CD14-positive monocyte (primary cell): ENCODE data around the gene FERMT2. TPM values are rescaled to one million over a fixed set of nuclear protein-coding genes. Genes with fewer than 3 reads are reported as not detected.

Experiments used
- DNase-seq, 3 donors: peaks; one replicate each; pipeline ENCODE4 v3.0.0-alpha.2; 2011 to 2022
- H2AFZ ChIP-seq: 2 replicates; pipeline ENCODE4 v1.6.0; 2012; ENCODE audit warnings: mild to moderate bottlenecking, low read depth, low read length, inconsistent platforms; ENCODE audit not compliant: insufficient read depth, poor library complexity, severe bottlenecking
- H3K27ac ChIP-seq, 2 donors: 1 replicate in 1 of 2; 2 replicates in 1 of 2; pipeline ENCODE4 v1.5.1; 2012 to 2013; ENCODE audit warnings: low read length in 2 of 2, control low read depth in 1 of 2, inconsistent platforms in 1 of 2, low read depth in 1 of 2, mild to moderate bottlenecking in 1 of 2
- H3K27me3 ChIP-seq, 2 donors: one replicate each; pipeline versions ENCODE4 v1.6.0 to v1.6.1; 2011 to 2013; ENCODE audit warnings: low read length in 2 of 2; ENCODE audit not compliant: control insufficient read depth in 2 of 2, insufficient read depth in 2 of 2
- H3K36me3 ChIP-seq, 2 donors: replicated peaks in 1 of 2; 1 replicate in 1 of 2; 2 replicates in 1 of 2; pipeline versions ENCODE4 v1.5.1 to v1.6.1; 2012 to 2013; ENCODE audit warnings: low read length in 2 of 2, control low read depth in 1 of 2, inconsistent platforms in 1 of 2, mild to moderate bottlenecking in 1 of 2; ENCODE audit not compliant: insufficient read depth in 2 of 2, control insufficient read depth in 1 of 2
- H3K4me1 ChIP-seq, 2 donors: 1 replicate in 1 of 2; 2 replicates in 1 of 2; pipeline versions ENCODE4 v1.5.1 to v1.6.1; 2012 to 2013; ENCODE audit warnings: low read length in 2 of 2, control low read depth in 1 of 2, inconsistent platforms in 1 of 2, mild to moderate bottlenecking in 1 of 2, moderate library complexity in 1 of 2; ENCODE audit not compliant: insufficient read depth in 2 of 2, control insufficient read depth in 1 of 2
- H3K4me2 ChIP-seq: replicated peaks from 2 replicates; pipeline ENCODE3; 2012; ENCODE audit warnings: low read length, moderate library complexity, mild to moderate bottlenecking; ENCODE audit not compliant: poor library complexity, severe bottlenecking; ENCODE audit errors: extremely low read depth
- H3K4me3 ChIP-seq, 3 experiments: fragments of 200-600 bp in 1 of 3; sonication (generic) in 1 of 3; replicated peaks in 1 of 3; 1 replicate in 2 of 3; 2 replicates in 1 of 3; pipeline ENCODE4 v1.5.1; 2011 to 2013; ENCODE audit warnings: low read length in 3 of 3, mild to moderate bottlenecking in 3 of 3, control low read depth in 2 of 3, low read depth in 2 of 3, inconsistent platforms in 1 of 3, moderate library complexity in 1 of 3
- H3K79me2 ChIP-seq: 2 replicates; pipeline ENCODE4 v1.6.0; 2012; ENCODE audit warnings: mild to moderate bottlenecking, control low read depth, inconsistent platforms, low read length, moderate library complexity; ENCODE audit not compliant: insufficient read depth
- H3K9ac ChIP-seq: 2 replicates; pipeline ENCODE4 v1.6.0; 2017; ENCODE audit warnings: low read length, mild to moderate bottlenecking; ENCODE audit not compliant: insufficient read depth, poor library complexity, severe bottlenecking
- H3K9me3 ChIP-seq, 2 donors: replicated peaks in 1 of 2; 1 replicate in 1 of 2; 2 replicates in 1 of 2; pipeline versions ENCODE4 v1.5.1 to v1.6.1; 2012 to 2013; ENCODE audit warnings: low read length in 2 of 2, control low read depth in 1 of 2; ENCODE audit not compliant: control insufficient read depth in 1 of 2, insufficient read depth in 1 of 2
- H4K20me1 ChIP-seq: 2 replicates; pipeline ENCODE4 v1.6.0; 2012; ENCODE audit warnings: mild to moderate bottlenecking, low read length, control low read depth, moderate library complexity; ENCODE audit not compliant: insufficient read depth
- H3K27ac Mint-ChIP-seq, 7 donors: one replicate each; pipeline ENCODE4 v1.8.0; 2020; ENCODE audit warnings: mild to moderate bottlenecking in 7 of 7, mixed read lengths in 7 of 7, moderate library complexity in 6 of 7, inconsistent platforms in 2 of 7
- H3K27me3 Mint-ChIP-seq, 3 donors: one replicate each; pipeline ENCODE4 v1.8.0; 2021 to 2022; ENCODE audit warnings: low read depth in 3 of 3, mild to moderate bottlenecking in 3 of 3, mixed read lengths in 3 of 3, moderate library complexity in 3 of 3, inconsistent platforms in 1 of 3
- H3K36me3 Mint-ChIP-seq, 2 donors: one replicate each; pipeline ENCODE4 v1.8.0; 2020; ENCODE audit warnings: mixed read lengths in 2 of 2, inconsistent platforms in 1 of 2, mild to moderate bottlenecking in 1 of 2
- H3K4me1 Mint-ChIP-seq: one replicate; pipeline ENCODE4 v1.8.0; 2020; ENCODE audit warnings: mild to moderate bottlenecking, mixed read lengths
- H3K4me3 Mint-ChIP-seq, 2 donors: one replicate each; pipeline ENCODE4 v1.8.0; 2020; ENCODE audit warnings: mild to moderate bottlenecking in 2 of 2, mixed read lengths in 2 of 2, moderate library complexity in 1 of 2
- H3K9me3 Mint-ChIP-seq, 7 donors: one replicate each; pipeline ENCODE4 v1.8.0; 2020 to 2022; ENCODE audit warnings: mixed read lengths in 7 of 7, mild to moderate bottlenecking in 6 of 7, moderate library complexity in 6 of 7, inconsistent platforms in 2 of 7
- CTCF ChIP-seq: fragments of 200-600 bp; IDR thresholded peaks from one replicate; pipeline ENCODE4 v1.8.0; 2022; ENCODE audit warnings: antibody characterized with exemption, mild to moderate bottlenecking
- WGBS: methylation state at CpG from one replicate; pipeline ENCODE4 v1.1.5; 2013; ENCODE audit warnings: missing lambda C conversion rate; ENCODE audit not compliant: insufficient coverage; 5-methylcytosine and 5-hydroxymethylcytosine counted together
- intact Hi-C, 2 donors: fragments of 100-400 bp; cut with micrococcal nuclease; formaldehyde crosslinking; loops; one replicate each; pipeline versions ENCODE4 v1.15.0 to v1.15.1; 2023
- polyA plus RNA-seq, 3 donors: library from polyadenylated mRNA; depleted of rRNA in 1 of 3; unstranded in 2 of 3; stranded (reverse) in 1 of 3; fragments of 300-500 nt in 2 of 3; fragments of >200 nt in 1 of 3; fragmentation: Illumina TruSeq in 2 of 3; gene quantifications; 1 replicate in 2 of 3; 2 replicates in 1 of 3; pipeline ENCODE4 v1.2.3, GENCODE V29; 2012 to 2021

Gene FERMT2
- polyA plus RNA-seq, 3 donors: not detected

GRCh38 chr14:52960627-52961026, 9.8 kb upstream of the FERMT2 start:
- Mint-ChIP-seq H3K4me1 (no peaks in the 10 kb centered on the region), H3K27ac (no peak overlapping the region), H3K9me3 (no peaks in the 10 kb centered on the region), H3K27me3 (peaks cover 2 to 7% (median 4%) of the 10 kb centered on the region in 3 donors), H3K4me3 (no peak overlapping the region), H3K36me3 (no peaks in the 10 kb centered on the region)
- Histone ChIP-seq H3K36me3 (no peaks in the 10 kb centered on the region), H3K4me2 (no peak overlapping the region), H3K79me2 (no peaks in the 10 kb centered on the region), H3K4me3 (no peak overlapping the region), H2AFZ (no peak overlapping the region), H3K9me3 (no peaks in the 10 kb centered on the region), H3K27me3 (no peaks in the 10 kb centered on the region), H3K9ac (no peak overlapping the region), H3K4me1 (no peaks in the 10 kb centered on the region), H4K20me1 (no peaks in the 10 kb centered on the region), H3K27ac (no peak overlapping the region)
- intact Hi-C loops: loop anchor here (2.0 to 10.0 kb wide), 2 partner anchors 86 to 138 kb away; no protein-coding TSS in a partner anchor
- WGBS: 67% methylated on average over 1 of the region's 3 CpGs
- DNase-seq: no peak
- TF ChIP-seq CTCF: no peak

- Mint-ChIP-seq H3K27ac (no peak overlapping the region), H3K4me3 (peak overlapping the region in 1 of 2 donors; percentile 33), H3K27me3 (peaks cover 36 to 52% (median 39%) of the 10 kb centered on the region in 3 donors), H3K36me3 (peaks cover 2 to 3% of the 10 kb centered on the region in 2 donors), H3K9me3 (peaks cover 0 to 10% (median 4%) of the 10 kb centered on the region in 7 donors), H3K4me1 (peaks cover 18% of the 10 kb centered on the region)
- Histone ChIP-seq H3K4me2 (no peak overlapping the region), H3K9ac (no peak overlapping the region), H3K79me2 (no peaks in the 10 kb centered on the region), H4K20me1 (no peaks in the 10 kb centered on the region), H3K4me1 (peaks cover 8 to 15% of the 10 kb centered on the region in 2 donors), H3K4me3 (no peak overlapping the region), H3K9me3 (peaks cover 0 to 10% of the 10 kb centered on the region in 2 donors), H3K36me3 (no peaks in the 10 kb centered on the region), H3K27me3 (peaks cover 43 to 49% of the 10 kb centered on the region in 2 donors), H3K27ac (no peak overlapping the region), H2AFZ (no peak overlapping the region)
- 100% methylated on average over 3 of the region's 6 CpGs for WGBS
- intact Hi-C loops: no loop called here
- TF ChIP-seq CTCF: no peak
- no peak for DNase-seq
Measured at GRCh38 chr14:52954346-52955214, 3.7 kb upstream of the FERMT2 start.
